GM12891 (cell line): ENCODE data around the gene CNIH2.

Experiments used
- POLR2A ChIP-seq: IDR thresholded peaks from 2 replicates; pipeline ENCODE4 v1.6.1; 2011; ENCODE audit warnings: low read depth, low read length, control low read depth
- POLR2AphosphoS5 ChIP-seq: IDR thresholded peaks from 2 replicates; pipeline ENCODE4 v1.6.1; 2011; ENCODE audit warnings: low read depth, low read length, control low read depth
- TAF1 ChIP-seq: IDR thresholded peaks from 2 replicates; pipeline ENCODE4 v1.6.1; 2011; ENCODE audit warnings: low read depth, low read length, control low read depth

DNA sequence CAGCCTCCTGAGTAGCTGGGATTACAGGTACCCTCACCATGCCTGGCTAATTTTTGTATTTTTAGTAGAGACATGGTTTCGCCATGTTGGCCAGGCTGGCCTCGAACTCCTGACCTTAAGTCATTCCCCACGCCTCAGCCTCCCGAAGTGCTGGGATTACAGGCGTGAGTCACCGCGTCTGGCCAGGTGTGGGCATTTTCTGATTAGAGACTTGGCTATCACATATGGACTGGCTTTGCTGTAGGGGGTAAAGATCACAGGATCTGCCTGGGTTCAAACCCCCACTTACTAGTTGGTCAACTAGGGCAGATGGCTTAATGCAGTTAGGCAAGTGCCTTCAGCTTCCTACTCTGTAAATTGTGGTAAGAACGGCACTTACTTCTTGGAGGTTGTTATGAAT is 32.3 kb downstream of the CNIH2 start:
- TF ChIP-seq POLR2A (no peak), TAF1 (no peak), POLR2AphosphoS5 (no peak)
